Astrocyte (in vitro differentiated cells and primary cell): ENCODE measurements around the gene ANKRD44.

Experiments
- CTCF ChIP-seq: IDR thresholded peaks from 2 replicates; pipeline ENCODE4 v1.5.1; 2011; ENCODE audit warnings: low read depth, mild to moderate bottlenecking, inconsistent platforms, low read length, moderate library complexity; ENCODE audit not compliant: insufficient read depth
- EZH2 ChIP-seq: IDR thresholded peaks from 2 replicates; pipeline ENCODE4 v1.6.1; 2012; ENCODE audit warnings: mild to moderate bottlenecking, low read length, inconsistent platforms; ENCODE audit not compliant: insufficient read depth

- no peak for TF ChIP-seq CTCF
- no peak for TF ChIP-seq EZH2
Observed at GRCh38 chr2:197263077-197263476, 47.5 kb downstream of the ANKRD44 start.
